Measurements from ENCODE around the gene GNL2.
"Not testable (repeated sequence)": the region's sequence is repeated elsewhere in the genome, so short reads cannot be mapped to it uniquely, and the experiment has no call there.

GRCh38 chr1:37559957-37560379 lies 35.8 kb downstream of the GNL2 start:
- TF ChIP-seq, protein P1, sequence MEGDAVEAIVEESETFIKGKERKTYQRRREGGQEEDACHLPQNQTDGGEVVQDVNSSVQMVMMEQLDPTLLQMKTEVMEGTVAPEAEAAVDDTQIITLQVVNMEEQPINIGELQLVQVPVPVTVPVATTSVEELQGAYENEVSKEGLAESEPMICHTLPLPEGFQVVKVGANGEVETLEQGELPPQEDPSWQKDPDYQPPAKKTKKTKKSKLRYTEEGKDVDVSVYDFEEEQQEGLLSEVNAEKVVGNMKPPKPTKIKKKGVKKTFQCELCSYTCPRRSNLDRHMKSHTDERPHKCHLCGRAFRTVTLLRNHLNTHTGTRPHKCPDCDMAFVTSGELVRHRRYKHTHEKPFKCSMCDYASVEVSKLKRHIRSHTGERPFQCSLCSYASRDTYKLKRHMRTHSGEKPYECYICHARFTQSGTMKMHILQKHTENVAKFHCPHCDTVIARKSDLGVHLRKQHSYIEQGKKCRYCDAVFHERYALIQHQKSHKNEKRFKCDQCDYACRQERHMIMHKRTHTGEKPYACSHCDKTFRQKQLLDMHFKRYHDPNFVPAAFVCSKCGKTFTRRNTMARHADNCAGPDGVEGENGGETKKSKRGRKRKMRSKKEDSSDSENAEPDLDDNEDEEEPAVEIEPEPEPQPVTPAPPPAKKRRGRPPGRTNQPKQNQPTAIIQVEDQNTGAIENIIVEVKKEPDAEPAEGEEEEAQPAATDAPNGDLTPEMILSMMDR (conservative IDR thresholded peaks at IDR 0.05) = not testable (repeated sequence)
- TF ChIP-seq EZH2 (IDR thresholded peaks at IDR 0.05; ENCODE audit: low read depth) = not testable (repeated sequence)

All from PC-9 (cell line).